NCI-H2196 treated with DMSO at 0.1 percent for 48 hours (cell line): ENCODE measurements around the gene C9orf50.
A peak's percentile ranks its signal among the peaks of the same experiment; 100 is the strongest.
"Not testable (repeated sequence)": the region's sequence is repeated elsewhere in the genome, so short reads cannot be mapped to it uniquely, and the experiment has no call there.

Experiments used
- DNase-seq: peaks from one replicate; lab custom pipeline; 2025; ENCODE audit not compliant: unreplicated experiment; lab: John Stamatoyannopoulos, UW

Gene C9orf50

DNA sequence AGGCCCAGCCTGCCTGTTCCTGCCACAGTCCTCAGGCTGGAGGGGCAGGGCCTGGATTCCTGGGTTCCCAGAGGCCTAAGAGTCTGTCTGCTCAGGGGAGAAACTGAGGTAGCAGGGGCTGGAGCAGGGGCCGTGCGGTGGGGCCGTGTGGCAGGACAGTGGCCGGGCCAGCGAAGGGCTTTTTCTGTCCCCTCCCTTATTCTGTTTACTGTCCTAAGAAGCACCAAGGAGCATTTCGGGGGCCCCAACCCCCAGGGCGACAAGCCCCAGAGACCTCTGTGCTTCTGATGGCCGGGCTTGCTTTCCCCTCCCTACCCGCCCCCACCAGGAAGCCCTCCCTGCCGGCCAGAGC is 27.8 kb upstream of the C9orf50 start:
- DNase-seq = no peak

DNA sequence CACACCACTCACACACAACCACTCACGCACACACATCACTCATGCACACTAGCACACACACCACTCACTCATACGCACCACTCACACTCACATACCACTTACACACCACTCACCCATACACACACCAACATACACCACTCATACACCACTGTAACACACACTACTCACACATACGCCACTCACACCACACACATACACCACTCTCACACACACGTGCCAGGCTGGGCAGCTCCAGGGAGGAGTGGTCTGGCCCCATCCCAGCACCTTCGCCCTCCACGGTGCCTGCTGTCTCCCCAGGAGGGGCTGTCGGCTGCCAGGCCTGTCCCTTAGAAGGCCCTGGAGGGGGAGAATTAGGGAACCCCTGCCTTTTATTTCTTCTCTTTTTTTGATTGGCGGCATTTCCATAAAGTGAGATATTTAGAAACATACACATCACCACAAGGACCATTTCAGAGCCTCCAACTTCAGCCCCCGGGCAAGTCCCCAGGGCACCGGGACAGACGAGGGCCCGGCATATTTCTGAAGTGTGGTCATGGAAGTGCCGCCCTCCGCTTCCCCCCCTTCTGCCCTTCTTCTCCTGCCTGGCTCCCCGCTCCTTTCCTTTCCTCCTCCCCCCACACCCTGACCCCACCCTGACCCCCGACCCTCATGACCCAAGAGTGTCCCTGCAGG is 27.3 kb upstream of the C9orf50 start:
- no peak for DNase-seq

DNA sequence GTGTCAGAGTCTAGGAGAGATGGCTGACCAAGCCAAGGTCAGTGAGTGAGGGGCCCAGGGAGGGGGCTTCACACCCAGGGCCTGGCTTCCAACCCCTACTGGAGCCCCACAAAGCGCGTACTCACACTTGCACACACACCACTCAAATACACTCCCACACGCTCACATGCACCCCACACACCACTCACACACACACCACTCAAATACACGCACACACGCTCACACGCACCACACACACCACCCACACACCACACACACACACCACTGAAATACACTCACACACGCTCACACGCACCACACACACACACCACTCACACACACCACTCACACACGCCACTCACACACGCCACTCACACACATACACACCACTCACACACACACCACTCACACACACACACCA is 26.7 kb upstream of the C9orf50 start:
- DNase-seq = no peak

DNA sequence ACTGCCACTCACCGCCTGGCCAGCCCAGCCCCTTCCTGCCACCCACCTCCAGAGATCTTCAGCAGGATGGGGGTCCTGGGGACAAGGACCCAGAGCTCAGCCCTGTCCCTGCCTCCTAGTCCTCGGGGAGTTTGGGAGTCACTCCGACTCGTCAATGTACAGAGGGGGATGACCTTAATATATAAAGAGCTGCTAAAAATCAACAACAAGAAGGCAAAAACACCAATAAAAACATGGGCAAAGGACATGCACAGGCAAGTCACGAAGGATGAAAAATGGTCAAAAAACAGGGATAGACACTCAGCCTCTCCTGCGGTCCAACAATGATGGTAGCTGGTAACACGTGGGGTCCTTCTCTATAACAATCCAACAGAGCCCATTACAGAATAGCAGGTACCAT is 25.8 kb upstream of the C9orf50 start:
- DNase-seq = no peak

DNA sequence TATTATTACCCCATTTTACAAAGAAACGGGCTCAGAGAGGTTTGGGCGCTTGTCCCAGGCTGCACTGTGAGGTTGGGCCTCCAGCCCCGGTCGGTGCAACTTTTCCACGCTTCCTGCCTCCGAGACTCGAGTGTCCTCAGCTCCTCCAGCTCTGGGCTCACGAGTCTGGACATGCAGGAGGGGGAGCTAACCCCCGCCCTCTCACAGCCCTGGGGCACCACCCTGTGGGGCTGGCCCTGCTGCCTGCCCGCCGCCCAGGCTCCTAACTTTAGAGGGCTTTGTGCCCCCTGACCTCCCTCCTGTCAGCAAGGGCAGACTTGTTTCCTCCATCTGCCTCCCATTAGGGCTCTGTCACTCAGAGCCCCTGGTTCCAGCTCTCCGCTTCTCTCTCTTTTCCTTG is 25.4 kb upstream of the C9orf50 start:
- DNase-seq = no peak

DNA sequence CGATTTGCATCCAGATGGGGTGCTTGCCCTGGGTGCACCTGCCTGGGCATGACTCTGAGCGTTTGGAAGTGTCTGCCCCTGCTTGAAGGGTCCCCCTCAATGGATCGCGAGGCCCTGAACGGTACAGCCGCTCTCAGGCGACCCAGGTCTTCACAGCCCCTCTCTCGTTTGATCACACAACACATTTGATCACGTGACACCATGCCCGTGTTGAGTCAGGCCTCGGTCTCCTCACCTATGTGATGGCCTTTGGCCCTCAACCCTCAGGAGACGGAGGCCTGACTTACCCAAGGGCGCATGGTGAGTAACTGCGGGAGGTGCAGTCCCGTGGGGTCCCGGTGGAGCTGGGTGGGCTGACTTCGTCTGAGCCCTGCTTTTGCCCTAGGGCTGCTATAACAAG is 24.0 kb upstream of the C9orf50 start:
- no peak for DNase-seq

DNA sequence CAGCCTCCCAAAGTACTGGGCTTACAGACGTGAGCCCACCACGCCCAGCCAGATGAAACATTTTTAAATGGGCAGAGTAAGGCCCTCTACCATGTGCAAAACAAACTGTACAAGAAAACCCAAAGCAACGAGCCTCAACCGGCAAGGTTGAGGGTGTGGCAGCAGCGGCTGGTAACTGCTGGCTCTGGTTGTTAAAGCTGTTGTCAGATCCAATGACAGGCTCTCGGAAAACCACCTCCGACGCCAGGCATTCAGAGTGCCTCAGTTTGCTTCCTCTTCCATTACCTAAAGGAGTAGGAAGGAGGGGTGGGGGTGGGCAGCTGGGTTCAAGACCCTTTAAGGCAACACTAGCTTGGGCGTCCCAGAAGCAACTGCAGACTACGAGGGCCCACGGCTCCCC is 23.5 kb upstream of the C9orf50 start:
- DNase-seq = no peak

DNA sequence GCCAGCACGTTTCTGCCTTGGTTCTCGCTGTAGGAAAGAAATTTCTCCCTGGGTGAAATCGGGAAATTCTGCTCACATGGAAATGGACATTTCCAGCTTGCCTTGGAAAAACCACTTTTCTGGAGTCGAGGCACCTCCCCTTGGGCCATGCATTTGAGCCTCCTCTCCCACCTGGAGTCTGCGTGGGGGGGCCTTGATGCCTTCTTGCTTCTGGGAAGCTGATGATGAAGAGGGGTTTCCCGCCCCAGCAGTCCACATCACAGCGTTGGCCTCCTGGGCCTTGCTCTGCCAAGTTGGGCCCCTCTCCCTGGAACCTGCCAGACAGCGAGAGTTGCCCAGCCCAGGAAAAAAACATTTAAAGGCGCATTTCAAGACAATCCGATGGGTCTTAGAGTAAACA is 22.8 kb upstream of the C9orf50 start:
- DNase-seq = no peak

DNA sequence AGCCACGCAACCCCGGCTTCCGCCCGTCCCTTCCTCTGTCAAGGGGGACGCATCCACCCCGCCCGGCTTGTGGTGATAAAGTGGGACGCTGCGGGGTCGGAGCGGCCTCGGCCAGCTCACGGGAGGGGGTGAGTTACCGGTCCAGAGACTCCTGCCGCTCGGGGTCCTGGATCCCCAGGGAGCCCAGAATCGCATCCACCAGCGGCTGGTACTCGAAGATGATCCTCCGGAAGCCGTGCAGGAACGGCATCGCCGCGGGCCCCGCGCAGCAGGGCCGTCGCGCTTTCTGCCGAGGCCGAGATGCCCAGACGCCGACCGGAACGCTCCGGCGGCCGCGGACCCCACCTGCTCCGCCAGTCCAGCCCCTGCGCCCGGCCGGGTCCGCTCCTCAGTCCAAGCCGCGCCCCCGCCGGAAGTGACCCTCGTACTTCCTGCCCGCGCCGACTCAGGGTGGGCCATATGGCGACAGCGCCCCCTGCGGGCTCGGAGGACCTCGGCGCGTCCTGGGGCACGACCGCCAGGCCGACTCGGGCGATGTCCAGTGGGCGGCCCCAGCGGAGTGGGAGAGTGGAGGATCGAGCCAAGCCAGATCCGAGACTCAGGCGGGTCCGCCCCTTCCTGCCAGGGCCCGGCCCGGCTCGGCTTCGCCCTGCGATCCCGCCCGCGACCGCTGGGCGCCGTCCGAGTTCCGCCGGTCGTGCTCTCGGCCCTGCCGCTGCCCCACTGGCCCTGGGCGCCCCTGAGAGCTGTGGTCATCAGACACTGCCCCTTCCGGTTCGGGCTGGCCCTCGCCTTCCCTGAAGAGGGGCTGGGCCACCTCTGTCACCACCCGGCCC is 21.1 kb upstream of the C9orf50 start, which contains the start of gene ASB6:
Gene ASB6, minus strand, starts transcription at position 402 of the 836 bp plus-strand sequence. Its CDS starts 152 bp downstream, at position 250.
- DNase-seq = peak; percentile 83

DNA sequence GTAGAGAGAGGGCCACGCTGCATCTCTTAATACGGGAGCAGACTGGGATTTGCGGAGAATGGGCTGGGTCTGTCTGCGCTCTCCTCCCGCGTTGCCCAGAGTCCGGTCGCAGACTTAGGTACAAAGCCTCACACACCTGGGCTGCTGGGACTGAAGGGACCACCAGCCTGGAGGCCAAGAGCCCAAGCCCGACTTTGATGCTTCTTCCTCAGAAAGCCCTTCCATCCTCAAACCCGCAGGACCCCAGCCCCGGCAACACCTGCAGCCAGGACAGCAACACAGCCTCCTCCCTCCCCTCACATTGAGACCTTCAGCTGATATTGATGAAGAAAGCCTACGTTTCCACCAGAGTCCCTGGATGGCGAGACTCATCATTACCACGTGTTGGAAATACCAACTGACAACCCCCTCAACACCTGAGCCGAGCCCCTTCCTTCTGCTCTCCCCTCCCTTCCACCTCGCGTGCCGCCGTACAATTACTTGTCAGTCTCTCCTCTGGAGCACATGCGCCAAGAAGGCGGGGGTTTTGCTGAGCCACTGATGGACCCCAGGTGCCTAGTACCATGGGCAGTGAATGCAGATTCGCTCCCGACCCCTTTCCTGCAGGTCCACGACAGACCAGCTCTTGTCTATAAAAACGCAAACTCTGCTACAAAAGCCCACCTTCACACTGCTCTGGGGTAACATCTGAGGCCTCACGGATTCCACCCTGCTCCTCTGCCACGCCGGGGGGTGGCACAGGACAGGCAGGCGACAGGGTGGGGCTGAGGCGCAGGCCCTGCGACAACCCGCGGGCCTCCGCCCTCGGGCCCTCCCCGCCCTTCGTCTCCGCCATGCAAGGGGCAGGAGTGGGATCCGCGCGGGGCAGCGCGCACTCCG is 20.2 kb upstream of the C9orf50 start:
- DNase-seq = no peak

DNA sequence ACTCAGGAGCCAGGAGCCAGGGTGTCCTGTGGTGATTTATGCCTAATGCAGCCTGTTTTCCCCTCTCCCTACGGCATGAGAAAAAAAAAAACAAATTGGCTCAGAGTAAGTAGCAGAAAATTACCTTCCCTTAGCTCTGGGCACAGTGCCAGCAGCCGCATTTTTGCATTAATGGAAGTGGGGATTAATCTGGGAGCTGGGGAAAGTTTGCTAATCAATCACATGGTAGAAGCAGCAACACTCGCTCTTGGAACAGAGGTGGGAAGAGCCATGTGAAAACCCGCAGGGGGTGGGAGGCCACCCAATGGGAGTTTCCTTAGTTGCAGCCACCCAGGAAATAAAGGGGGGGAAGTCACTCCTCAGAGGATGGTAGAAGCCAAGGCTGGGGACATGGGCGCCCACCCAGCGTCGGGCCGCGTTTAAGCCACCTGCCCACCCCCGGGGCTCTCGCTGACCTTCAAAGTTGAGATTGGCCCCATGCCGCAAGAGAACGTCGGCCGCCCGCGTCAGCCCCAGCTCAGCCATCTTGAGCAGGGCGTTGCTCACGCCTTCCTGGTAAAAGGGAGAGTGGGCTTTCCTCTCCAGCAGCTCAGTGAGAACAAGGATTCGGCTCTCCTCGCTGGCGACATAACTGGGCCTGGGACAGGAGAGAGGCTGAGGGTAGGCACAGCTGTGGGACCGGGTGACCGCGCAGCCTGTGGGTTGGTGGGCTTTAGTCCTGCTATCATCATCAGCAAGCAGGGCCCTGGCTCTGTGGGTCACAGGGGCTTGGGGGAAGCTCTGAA is 19.4 kb upstream of the C9orf50 start:
- no peak for DNase-seq

DNA sequence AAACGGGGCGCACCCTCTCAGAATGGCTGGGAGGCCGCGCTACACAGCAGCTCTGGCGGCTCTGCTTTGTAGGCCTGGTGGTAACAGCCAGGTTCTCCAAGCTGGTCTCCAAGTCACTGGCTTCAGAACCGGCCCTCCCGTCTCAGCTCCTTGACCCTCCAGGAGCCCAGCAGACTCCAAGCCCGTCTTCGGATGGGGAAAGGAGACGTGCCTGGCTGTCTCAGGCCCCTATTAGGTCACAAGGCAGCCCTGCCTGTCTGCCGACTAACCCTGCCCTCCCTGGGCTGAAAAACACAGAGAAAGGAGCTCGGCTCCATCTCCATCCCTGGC is 18.8 kb upstream of the C9orf50 start:
- DNase-seq = no peak

DNA sequence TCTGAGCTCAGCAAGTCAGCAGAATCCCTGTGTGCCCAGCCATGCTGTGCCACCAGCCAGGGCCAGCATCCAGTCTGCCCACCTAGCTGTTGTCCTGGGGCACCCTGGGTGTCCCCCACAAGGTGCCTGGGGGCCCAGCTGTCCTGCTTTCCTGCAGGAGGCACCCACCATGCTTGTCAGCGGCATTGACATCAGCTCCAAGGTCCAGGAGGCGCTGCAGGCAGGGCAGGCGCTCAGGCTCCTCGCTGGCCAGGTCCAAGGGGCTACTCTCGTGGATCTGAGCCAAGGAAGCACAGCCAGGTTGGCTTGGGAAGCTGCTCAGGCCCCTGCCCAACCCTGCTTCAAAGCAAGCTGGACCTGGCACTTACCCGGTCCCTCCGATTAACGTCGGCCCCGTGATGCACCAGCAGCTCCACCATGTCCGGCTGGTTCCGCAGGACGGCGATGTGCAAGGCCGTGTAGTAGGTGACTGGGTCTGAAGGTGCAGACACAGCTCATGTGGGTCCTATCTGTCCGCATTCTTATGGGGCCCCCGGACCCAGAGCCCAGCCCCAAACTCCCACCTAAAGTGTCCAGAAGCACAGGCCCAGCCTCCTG is 18.2 kb upstream of the C9orf50 start:
- no peak for DNase-seq

DNA sequence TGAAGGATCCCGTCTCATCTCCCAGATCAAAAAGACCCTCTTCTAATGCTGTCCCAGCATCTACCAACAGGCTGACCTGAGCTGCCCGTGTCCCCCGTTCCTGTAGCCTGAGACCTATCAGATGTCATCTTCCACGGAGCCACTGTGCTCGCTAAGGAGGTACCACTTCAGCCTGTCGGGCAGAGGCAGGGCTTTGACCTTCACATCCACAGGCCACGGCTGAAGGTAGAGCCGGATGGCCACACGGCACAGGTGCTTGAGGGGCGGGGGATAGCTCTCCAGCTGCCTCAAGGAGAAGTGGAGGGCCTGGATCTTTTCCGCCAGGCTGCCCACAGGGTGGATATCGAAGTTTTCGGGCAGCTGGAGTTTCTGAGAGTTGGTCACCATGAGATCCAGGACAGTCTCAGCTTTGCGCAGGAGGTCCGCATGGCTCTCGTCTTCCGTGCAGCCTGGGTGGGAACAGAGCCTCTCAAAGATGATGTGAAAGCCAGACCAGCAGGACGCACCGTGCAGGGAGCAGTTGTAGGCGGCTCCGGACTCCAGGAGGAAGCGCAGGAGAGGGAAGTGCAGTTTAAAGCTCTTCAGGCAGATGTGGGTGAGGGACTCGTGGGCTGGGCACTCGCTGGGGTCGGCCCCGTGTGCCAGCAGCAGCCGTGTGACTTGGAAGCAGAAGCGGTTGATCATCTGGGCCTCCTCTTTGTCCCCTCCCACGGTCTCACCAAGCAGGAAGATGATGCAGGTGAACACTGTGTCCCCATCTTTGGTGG is 17.0 kb upstream of the C9orf50 start:
- DNase-seq = no peak

DNA sequence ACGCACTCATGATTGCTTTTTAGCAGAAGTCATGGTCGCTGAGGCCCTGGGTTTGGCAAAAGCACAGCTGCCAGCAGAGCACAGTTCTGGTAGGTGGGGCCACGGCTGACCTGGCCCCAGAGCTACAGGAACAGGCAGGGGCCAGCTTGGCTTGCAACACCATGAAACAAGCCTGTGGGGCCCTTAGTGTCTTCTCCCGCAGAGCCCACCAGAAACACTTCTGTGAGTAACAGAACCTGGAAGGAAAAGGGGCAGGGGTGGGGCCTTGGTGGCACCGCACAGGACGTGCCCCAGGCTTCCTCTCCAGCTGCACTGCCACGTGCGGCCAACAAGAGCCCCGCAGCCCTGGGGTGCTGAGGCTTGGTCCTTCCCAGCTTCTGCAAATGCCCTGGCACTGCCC is 16.2 kb upstream of the C9orf50 start:
- DNase-seq = no peak

DNA sequence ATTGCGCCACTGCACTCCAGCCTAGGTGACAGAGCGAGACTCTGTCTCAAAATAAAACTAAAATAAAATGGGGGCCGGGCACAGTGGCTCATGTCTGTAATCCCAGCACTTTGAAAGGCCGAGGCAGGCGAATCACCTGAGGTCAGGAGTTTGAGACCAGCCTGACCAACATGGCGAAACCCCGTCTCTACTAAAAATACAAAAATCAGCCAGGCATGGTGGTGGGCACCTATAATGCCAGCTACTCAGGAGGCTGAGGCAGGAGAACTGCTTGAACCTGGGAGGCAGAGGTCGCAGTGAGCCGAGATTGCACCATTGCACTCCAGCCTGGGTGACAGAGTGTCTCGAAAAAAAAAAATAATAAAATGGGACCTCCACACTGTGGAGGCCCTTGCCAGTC is 15.4 kb upstream of the C9orf50 start:
- not testable (repeated sequence) for DNase-seq

DNA sequence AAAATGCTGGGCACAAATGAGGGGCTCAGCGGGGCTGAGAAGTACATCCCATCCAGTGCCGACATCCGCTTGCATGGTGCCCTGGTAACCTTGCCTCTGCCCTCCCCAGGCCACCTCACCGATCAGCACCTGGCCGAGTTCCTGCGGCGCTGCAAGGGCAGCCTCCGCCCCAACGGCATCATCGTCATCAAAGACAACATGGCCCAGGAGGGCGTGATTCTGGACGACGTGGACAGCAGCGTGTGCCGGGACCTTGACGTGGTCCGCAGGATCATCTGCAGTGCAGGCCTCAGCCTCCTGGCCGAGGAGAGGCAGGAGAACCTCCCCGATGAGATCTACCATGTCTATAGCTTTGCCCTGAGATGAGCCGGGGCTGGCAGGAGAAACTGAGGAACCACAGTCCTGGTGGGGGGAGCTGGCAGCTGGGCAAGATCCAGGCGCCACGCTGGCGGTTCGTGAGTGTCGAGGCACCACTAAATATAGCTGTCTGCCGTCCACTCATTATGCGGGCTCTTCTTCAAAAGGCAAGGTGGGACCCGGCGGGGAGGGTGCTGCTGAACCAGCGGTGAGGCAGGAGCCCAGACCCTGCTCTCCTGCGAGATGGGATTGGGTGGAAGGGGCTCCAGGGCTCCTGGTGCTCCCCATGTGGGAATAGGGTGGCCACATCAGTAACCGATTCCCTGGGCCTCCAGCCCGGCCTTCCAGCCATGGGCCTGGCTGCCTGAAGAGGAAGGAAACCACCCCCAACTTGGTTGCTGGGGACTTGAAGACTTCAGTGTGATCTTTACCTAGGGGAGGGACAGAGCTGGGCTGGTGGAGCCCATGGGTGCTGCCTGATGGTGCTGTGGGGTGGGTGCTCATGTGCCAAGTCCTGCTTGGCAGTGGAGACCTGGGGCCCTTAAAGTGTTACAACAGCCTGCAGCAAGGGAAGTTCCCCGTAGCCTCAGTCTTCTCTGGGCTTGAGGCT is 14.5 kb upstream of the C9orf50 start:
- DNase-seq = no peak

DNA sequence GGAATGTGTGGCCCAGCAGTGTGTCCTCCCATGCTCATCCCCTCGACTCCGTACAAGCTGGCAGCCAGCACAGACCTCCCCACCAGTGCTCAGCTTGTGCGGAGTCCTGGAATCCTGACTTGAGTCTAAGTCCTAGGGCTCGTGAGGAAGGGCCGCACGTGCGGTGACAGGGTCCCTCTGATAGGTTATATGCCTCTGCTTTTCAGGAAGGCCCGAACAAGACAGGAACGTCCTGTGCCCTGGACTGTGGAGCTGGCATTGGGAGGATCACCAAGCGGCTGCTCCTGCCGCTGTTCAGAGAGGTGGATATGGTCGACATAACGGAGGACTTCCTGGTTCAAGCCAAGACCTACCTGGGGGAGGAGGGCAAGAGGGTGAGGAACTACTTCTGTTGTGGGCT is 12.9 kb upstream of the C9orf50 start:
- DNase-seq = no peak

DNA sequence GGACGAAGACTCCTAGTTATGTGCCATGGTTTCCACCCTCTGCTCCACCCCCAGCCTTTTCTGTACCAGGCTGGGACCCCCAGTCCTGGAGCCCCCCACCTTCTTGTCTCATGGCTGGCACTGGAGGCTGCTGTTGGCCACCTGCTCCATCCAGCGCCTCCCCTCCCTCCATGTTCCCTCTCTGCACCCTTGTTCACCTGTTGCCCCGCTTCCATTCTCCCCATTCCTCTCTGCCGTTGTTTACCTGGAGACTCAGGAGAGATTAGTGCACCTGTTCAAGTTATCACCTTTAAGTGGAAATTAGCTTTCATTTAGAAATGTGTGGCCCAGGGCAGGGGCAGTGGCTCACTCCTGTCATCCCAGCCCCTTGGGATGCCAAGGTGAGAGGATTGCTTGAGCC is 12.3 kb upstream of the C9orf50 start:
- no peak for DNase-seq
